ENCODE measurements around the gene AUH.

Gene AUH

DNA sequence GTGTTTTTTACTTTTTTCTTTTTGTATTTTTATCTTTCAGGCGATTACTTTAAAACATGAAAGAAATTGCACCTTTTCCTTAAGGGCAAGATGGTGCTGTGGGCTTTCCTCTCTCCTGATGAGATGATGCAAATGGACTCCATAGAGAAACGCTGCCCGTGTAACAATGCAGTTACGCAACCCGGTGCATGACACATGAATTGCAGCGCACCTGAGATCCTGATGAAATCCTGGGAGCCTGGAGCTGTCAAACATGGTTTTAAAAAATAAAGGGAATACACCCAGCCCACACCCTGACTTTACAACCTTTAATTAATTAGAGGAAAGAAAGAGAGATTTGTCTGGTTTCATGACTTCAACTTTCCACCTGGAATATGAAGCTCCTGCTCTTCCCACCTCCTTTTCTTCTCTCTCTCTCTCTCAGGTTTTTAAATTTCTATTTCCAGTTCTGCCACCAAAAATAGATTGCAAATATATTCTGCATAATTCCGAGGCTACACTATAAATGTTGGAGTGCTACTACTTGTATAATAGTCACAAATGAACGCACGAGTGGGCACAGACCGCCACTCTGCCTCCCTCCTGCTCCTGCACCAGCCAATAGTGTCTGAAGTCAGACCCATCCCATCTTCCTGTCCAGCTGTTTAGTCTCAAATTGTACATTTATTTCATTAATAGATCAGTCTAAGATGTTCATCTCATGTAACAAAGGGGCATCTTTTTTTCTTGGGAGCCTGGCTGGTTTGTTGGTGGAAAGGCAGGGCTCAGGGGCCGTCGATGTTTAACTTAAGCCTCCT, 179.1 kb downstream of the AUH start:
- DNase-seq: no peak

DNA sequence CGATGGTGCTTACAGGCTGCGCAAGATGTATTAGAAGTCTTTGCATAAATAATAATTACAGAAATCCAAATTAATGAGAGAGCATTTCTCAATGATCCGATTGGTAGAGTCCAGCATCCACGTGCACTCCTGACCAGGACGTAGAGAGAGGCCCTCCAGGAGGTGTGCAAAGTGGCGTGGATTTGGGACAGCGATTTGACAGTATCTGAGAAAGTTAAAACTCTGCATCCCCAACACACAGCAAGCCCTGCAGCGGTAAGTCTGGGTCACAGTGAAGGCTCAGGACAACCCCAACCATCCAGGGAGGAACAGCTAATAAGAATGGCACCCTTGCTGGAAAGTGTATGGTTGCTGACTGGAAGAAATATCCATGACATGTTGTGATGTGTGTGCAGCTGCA, 180.2 kb downstream of the AUH start:
- DNase-seq: no peak

DNA sequence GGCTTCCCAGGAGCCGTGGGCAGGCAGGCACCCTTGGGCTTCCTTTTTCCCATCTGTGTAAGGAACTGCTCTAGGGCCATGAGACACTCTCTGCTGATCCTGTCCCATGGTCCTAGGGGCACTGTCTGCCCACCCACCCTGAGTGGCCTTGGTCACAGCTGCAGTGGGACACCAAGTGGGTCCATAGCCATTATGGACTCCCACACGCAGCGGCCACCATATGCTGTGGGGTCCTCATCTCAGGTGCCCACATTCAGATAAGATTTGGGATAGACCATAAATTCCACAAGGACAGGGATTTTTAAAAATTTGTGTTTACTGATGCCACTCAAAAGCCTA, 180.8 kb downstream of the AUH start:
- no peak for DNase-seq

DNA sequence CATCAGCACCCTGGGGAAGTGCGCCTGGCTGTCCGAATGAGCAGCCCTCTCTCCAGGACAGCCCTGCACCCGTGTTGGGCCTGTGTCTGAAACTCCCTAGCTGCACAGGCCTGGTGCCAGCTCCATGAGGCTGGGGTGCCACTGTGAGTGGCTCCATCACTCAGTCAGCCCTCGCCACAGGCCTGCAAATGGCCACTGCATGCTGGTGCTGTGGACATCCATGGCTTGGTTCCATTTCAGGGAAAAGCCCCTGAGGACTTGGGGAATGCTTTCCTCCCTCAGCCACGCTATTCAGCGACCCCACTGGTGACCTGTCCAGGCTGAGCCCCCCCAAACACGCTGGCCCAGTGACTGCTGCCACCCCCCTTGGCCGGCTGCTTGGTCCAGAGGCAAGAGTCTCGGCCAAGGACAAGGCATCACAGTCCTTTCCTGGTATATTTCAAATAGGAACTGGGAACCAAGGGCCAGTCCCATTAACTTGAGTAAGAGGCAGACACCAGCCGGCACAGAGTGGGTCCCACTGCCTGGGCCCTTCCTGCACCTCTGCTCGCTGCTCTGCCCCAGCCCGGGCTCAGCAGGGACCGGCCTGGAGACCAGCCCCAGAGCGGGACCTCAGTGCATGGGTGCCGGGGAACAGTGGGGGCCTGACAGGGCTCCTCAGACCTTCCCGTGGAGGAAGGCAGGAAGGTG, 181.3 kb downstream of the AUH start:
- DNase-seq: no peak

DNA sequence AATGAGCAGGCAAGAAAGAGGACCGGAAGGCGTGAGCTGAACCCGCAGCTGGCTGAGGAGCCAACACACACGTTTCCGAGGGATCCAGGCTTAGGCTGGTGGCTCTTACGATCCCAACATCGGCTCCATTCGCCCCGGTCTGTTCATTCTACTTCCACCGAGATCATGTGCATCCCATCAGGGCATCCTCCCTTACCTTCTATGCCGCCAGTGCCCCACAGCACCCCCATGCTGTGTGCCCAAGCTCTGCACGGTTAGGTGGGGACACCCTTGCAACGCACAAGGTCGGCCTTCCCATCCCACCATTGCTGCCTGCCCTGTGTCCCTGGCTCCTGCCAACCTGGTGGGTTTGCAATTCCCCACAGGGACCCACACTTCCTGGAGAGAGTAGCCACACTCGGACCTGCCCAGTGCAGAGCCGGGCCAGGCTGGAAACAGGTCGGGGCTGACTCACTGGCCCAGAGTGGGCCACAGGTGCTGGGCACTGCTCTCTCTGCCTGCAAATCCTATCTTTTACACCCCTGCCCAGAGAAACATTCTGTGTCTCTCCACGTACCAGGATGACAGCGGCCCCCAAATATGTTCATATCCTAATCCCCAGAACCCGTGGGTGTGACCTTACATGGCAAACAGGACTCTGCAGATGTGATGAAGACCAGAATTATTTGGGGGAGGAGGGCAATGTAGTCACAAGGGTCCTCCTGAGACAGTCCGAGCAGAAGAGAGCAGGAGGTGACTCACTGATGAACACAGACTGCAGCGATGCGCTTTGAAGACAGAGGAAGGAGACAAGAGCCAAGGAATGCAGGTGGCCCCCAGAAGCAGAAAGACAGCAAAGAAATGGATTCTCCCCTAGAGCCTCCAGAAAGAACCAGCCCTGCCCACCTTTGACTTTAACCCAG, 182.2 kb downstream of the AUH start:
- DNase-seq: no peak

DNA sequence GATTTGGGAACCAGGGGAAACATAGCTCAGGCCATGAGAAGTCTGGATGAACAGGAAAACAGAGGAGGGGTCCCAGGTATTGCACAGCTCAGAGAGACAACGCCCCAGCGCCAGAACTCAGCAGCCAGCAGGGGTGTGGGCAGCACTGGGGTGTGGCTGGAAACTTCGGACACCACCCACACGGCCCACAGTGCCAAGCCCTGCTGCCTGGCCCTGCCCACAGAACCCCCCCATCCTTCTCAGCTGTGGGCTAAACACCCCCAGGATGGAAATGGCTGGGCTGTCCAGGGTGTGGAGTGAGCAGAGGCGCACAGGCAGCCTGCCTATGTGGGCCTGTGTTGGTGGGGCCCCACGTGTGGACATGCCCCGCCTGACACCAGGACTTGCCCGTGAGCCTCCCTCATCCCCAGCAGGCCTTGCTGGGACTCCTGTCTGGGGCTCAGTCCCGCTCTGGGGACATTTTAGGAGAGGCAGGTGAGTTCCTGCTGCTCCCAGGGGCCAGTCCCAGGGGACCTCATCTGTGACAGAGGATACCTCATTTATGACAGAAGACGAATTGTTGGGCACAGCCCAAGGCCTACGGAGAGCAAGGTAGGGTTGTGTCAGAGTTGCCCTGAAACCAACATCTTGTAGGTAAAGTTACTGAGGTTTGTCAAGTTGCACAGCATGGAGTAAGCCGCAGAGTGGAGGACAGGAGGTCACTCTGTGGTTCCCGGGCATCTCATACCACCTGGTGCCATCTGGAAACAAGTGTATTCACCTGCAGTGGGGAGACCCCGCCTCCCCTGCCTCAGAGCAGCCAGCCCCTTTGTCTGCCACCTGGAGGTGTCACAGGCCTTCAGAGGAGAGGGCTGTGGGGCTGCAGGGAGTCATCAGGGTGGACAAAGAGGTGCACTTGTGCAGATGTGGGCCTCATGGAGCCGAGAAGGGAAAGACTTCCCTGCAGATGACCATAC, 183.2 kb downstream of the AUH start:
- DNase-seq: peak; percentile 76

DNA sequence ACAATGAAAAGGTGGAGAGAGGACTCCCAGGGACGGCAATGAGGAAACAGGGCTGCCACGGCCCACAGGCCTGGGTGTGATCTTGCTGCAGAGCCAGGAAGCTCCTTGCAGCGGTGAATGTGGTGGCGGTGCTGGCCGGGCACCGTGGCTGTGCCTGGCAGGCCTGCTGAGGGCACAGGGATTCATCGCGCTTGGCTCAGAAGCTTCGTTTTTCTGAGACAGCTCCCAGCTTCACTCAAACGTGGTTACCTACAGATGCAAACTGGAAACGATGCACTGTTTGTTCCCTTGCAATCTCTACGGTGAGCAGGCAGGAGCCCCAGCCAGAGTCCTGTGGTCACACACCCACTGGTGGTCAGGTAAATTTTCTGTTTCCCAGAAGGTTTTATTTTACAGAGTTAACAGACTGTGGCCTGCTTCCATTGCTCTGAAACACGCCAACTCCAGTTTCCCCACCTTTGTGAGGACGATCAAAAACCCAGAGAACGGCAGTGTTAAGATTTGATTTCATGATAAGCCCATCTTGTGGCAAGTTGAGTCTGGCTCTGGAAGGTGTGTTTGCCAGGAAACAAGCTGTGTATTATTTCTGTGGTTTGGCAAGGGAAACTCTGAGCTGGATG, 183.9 kb downstream of the AUH start:
- no peak for DNase-seq

DNA sequence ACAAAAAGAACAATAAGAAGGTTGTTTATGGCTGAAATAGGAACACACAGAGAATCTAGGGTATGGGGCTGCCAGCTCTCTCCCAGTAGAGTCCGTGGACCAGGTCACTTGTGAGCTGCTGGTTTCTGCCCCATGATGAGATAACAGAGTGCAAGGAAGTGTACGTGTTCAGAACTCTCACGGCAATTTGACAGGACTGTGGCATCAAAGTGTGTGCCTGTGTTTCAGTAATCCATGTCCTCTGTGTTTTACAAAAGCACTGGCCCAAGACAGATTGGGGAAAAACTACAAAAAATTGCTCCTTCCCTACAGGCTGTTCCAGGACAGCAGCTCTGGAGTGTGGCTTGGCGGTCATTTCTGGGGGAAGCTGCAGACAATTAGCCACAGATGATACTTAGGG, 184.6 kb downstream of the AUH start:
- no peak for DNase-seq

DNA sequence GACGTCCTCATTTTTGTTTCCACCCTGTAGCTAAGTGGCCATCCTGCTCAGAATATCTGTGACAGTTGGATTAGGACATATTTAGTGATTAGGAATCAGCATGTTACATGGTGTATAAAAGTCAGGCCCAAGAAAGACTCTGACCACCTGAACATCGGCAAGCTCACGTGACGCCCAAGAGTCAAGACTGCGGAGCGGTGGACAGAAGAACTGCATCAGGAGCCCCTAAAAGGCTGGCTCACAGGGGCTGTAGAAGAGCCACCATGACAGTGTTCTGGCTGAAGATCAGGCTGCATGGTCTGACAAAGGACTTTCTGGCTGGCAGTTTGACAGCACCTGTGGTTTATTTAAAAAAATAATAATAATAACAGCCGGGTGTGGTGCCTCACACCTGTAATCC, 185.3 kb downstream of the AUH start:
- no peak for DNase-seq

DNA sequence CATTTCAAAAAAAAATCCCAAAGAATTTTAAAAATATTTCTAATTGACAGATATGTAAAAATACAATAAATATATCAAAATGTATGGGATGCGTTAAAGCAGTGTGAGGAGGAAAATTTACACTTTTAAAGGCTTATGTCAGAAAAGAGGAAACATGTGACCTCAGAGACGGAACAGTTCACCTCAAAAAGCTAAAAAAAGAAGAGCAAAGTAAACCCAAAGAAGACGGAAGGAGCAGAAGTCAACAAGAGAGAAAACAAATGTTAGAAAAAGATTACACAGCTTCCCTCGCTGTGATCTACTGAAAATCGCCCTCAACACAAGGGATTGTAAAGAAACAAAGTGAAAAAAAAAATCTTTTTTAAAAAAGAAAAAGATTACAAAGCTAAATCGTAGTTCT, 186.9 kb downstream of the AUH start:
- DNase-seq: no peak

DNA sequence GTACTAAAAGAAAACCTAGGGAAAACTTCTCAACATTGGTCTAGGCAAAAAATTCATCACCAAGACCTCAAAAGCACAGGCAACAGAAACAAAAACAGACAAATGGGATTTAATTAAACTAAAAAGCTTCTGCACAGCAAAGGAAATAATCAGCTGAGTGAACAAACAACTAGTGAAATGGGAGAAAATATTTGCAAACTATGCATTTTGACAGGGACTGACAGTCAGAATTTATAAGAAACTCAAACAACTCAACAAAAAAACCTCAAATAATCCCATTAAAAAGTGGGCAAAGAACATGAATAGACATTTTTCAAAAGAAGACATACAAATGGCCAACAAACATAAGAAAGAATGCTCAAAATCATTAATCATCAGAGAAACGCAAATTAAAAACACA, 189.4 kb downstream of the AUH start:
- no peak for DNase-seq

DNA sequence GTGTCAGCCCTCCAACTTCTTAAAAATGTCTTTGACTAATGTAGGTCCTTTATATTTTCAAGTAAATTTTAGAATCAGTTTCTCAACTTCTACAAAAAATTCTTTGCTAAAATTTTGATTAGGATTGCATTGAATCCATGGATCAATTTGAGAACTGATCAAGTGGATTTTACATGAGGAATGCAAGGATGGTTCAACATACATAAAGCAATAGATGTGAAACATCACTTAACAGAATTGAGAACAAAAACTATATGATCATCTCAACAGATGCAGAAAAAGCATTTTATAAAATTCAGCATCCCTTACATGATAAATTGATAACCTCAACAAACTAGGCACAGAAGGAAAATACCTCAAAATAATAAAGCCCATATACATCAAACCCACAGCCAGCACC, 190.8 kb downstream of the AUH start:
- DNase-seq: no peak

DNA sequence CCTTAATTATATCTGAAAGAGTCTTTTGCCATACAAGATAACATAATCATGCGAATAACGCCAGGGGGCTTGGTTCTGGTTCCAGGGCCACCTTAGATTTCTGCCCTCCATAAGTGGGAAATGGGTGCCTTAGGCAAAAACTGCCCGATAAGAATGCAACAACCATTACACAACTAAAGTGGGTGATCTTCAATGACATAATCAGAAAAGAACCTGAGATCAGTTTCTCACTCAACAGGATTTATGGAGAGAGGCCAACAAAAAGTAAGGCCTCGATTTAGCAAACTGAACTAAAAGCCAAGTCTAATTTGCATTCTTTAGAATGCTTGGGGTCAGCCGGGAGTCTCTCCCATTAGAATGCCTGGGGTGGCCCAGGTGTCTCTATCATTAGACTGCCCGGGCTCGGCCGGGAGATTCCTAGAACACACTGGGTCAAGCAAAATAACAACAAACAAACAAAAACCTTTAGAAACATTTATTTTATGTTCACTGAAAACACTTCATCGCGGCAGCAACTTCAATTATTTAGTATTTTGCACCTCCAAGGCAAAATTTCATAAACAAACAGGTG, 194.8 kb downstream of the AUH start:
- no peak for DNase-seq

DNA sequence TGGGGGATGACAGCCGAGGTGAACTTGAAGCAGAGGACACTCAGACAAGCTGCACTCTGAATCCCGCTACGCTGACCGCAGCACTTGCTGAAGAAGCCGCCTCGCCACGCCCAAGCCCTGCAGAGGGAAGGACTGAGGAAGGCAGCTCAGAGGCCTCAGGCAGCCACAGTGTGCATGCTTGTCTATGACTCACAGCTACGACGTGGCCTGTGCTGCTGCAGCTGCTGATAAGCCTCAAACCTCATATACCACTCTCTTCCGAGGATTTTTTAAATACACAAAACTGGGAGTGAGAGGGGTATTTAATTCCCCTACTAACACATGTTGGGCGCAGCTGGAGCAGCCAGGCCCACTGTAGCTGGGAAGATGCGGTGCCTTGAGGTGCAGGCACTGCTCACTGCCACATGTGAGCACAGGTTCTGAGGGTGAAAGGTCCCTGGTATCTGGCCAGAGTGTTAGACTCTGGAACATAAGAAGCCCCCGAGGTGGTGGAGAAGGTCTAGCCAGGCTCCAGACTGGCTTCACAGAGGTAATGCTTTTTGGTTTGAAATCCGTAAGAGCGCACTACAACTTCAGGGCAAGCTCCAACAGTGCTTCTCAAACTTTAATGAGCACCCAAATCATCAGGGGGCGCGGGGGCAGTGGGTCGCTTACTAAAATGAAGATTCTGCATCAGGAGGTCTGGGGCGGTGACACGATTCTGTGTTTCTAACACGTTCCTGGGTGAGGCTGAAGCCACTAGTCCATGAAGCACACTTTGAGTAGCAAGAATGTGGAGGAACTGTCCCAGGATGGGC, 196.8 kb downstream of the AUH start:
- no peak for DNase-seq
